ENCODE measurements around the gene KRT40. TPM values are rescaled to one million over a fixed set of nuclear protein-coding genes. Genes with fewer than 3 reads are reported as not detected.
"Not testable (repeated sequence)": the region's sequence is repeated elsewhere in the genome, so short reads cannot be mapped to it uniquely, and the experiment has no call there.

The KRT40 gene
- total RNA-seq, 1 donor from 2014 or later: not detected

DNA sequence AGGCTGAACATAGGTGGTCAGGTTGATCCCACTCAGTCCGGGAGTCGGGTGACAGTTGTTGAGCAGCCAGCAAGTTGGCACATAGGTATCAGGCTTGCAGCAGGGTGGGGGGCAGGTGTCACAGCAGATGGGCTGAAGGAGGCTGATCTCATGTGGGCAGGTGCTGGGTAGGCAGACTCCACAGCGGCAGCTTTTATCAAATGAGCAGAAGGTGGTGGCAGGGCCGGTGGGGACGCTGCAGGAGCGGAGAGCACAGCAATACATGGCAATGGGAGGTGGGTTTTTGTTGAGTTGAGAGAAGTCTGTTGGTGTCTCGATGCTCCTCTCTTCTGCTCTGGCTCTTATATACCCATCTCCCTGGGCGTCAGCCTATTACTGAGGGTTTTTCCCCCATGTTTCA is 24.7 kb upstream of the KRT40 start, which contains the start of gene KRTAP3-1:
KRTAP3-1 (minus strand) TSS at position 318 of the 400 bp plus-strand sequence; CDS start at position 264, 54 bp downstream.
- Mint-ChIP-seq H3K27ac (ENCODE audit: unreplicated experiment) (no peak within 1 kb of the TSS), H3K4me3 (no peak within 1 kb of the TSS)

DNA sequence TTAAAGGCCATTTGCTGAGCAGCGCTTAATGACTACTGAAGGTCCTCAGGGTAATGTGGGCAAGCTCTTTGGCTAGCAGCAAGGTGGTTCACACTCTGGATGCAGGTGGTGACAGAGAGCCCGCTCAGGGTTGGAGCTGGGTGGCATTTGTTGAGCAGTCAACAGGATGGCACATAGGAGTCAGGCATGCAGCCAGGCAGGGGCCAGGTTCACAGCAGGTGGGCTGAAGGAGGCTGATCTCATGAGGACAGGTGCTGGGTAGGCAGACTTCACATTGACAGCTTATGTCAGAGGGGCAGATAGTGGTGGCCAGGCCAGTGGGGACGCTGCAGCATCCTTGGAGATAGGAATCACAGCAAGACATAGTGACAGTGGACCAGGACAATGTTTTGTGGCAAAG is 20.3 kb upstream of the KRT40 start:
- DNase-seq (ENCODE audit: low read depth, low spot score): no peak
- peaks cover 5% of the 10 kb centered on the region for H3K27me3 Mint-ChIP-seq (ENCODE audit: low read depth)
- no peaks in the 10 kb centered on the region for H3K9me3 Mint-ChIP-seq
- H3K27ac Mint-ChIP-seq (ENCODE audit: unreplicated experiment): no peak overlapping the region
- H3K4me3 Mint-ChIP-seq: no peak overlapping the region
- H3K4me1 Mint-ChIP-seq: no peaks in the 10 kb centered on the region
- no peaks in the 10 kb centered on the region for H3K36me3 Mint-ChIP-seq (ENCODE audit: low read depth)
- TF ChIP-seq, protein P1, sequence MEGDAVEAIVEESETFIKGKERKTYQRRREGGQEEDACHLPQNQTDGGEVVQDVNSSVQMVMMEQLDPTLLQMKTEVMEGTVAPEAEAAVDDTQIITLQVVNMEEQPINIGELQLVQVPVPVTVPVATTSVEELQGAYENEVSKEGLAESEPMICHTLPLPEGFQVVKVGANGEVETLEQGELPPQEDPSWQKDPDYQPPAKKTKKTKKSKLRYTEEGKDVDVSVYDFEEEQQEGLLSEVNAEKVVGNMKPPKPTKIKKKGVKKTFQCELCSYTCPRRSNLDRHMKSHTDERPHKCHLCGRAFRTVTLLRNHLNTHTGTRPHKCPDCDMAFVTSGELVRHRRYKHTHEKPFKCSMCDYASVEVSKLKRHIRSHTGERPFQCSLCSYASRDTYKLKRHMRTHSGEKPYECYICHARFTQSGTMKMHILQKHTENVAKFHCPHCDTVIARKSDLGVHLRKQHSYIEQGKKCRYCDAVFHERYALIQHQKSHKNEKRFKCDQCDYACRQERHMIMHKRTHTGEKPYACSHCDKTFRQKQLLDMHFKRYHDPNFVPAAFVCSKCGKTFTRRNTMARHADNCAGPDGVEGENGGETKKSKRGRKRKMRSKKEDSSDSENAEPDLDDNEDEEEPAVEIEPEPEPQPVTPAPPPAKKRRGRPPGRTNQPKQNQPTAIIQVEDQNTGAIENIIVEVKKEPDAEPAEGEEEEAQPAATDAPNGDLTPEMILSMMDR (conservative IDR thresholded peaks at IDR 0.05): no peak

More for the DNA sequence above, 24.7 kb upstream of the KRT40 start, which contains the start of gene KRTAP3-1:
- TF ChIP-seq, protein P1 (conservative IDR thresholded peaks at IDR 0.05): no peak
- no peak for DNase-seq (ENCODE audit: low read depth, low spot score)
- Mint-ChIP-seq H3K27me3 (ENCODE audit: low read depth) (peaks cover 2% of the 10 kb centered on the region), H3K36me3 (ENCODE audit: low read depth) (no peaks in the 10 kb centered on the region), H3K9me3 (no peaks in the 10 kb centered on the region), H3K4me1 (no peaks in the 10 kb centered on the region)

DNA sequence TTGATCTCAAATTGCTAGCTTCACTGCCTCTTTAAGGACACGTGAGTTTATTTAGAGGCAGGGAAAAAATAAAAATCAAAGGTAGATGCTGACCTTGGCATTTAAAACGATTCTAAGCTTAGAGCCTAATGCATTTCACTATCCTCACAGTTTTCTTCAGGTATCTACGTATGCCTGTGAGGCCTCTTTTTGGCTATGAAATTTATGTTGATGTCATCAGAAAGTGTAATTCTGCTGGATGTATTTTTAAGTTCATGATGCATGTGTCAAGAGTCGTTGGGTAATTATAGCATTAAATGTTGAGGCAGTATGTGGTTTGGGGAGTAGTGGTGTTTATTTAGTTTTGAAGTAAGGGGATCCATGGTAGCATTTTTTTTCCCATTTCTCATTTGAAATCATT is 19.8 kb upstream of the KRT40 start:
- TF ChIP-seq, protein P1 (conservative IDR thresholded peaks at IDR 0.05): no peak
- no peaks in the 10 kb centered on the region for H3K9me3 Mint-ChIP-seq
- H3K4me1 Mint-ChIP-seq: no peaks in the 10 kb centered on the region
- no peak overlapping the region for H3K4me3 Mint-ChIP-seq
- no peak overlapping the region for H3K27ac Mint-ChIP-seq (ENCODE audit: unreplicated experiment)
- H3K27me3 Mint-ChIP-seq (ENCODE audit: low read depth): peaks cover 6% of the 10 kb centered on the region
- no peaks in the 10 kb centered on the region for H3K36me3 Mint-ChIP-seq (ENCODE audit: low read depth)
- DNase-seq (ENCODE audit: low read depth, low spot score): no peak

GRCh38 chr17:41002814-41003213 is 18.7 kb upstream of the KRT40 start:
- Mint-ChIP-seq H3K27me3 (ENCODE audit: low read depth) (peaks cover 6% of the 10 kb centered on the region), H3K9me3 (no peaks in the 10 kb centered on the region), H3K27ac (ENCODE audit: unreplicated experiment) (no peak overlapping the region), H3K36me3 (ENCODE audit: low read depth) (no peaks in the 10 kb centered on the region), H3K4me3 (no peak overlapping the region), H3K4me1 (no peaks in the 10 kb centered on the region)
- TF ChIP-seq, protein P1 (conservative IDR thresholded peaks at IDR 0.05): no peak
- no peak for DNase-seq (ENCODE audit: low read depth, low spot score)

DNA sequence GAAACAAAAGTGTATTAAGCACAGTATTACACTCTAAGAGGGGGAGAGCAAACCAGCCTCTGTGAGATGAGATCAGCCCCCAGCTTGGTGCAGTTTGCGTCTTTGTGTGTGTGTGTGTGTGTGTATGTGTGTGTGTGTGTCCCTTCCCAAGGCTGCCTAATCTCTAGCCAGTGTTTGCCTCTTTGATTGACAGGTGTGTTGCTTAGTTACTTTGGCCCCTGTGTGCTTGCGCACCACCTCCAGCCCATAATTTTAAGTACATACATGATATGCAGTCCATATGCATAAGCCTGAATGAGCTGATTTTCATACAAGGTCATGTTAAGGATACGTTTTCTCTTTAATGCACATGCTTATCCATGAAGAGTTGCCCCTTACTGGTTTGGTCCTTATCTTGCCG is 17.7 kb upstream of the KRT40 start:
- TF ChIP-seq, protein P1 (conservative IDR thresholded peaks at IDR 0.05): no peak
- peaks cover 14% of the 10 kb centered on the region for H3K27me3 Mint-ChIP-seq (ENCODE audit: low read depth)
- no peak for DNase-seq (ENCODE audit: low read depth, low spot score)
- no peak overlapping the region for H3K27ac Mint-ChIP-seq (ENCODE audit: unreplicated experiment)
- H3K4me1 Mint-ChIP-seq: no peaks in the 10 kb centered on the region
- no peaks in the 10 kb centered on the region for H3K36me3 Mint-ChIP-seq (ENCODE audit: low read depth)
- H3K4me3 Mint-ChIP-seq: no peak overlapping the region
- H3K9me3 Mint-ChIP-seq: no peaks in the 10 kb centered on the region

GRCh38 chr17:40999563-40999962 is 15.4 kb upstream of the KRT40 start, which contains the start of gene KRTAP3-2:
Gene KRTAP3-2, minus strand, starts transcription at chr17:40999906. Its CDS starts 53 bp downstream, at chr17:40999853.
- H3K4me3 Mint-ChIP-seq; H3K36me3 Mint-ChIP-seq (ENCODE audit: low read depth); H3K4me1 Mint-ChIP-seq; H3K27ac Mint-ChIP-seq (ENCODE audit: unreplicated experiment); H3K9me3 Mint-ChIP-seq; DNase-seq (ENCODE audit: low read depth, low spot score): not testable (repeated sequence)
- H3K27me3 Mint-ChIP-seq (ENCODE audit: low read depth): peaks cover 18% of the 10 kb centered on the region

All from neural crest cell (in vitro differentiated cells).